Spinal cord (tissue), 10 donors: ENCODE measurements around the gene ARHGAP32. TPM values are rescaled to one million over a fixed set of nuclear protein-coding genes. Genes with fewer than 3 reads are reported as not detected.
A peak's percentile ranks its signal among the peaks of the same experiment; 100 is the strongest.

Experiments used
- DNase-seq, 6 donors: peaks; one replicate each; pipeline versions ENCODE4 v3.0.0 to v3.0.0-alpha.2; 2013 to 2015; ENCODE audit warnings: low spot score in 6 of 6, low read depth in 4 of 6
- H3K27ac ChIP-seq: one replicate; pipeline ENCODE4 v1.5.1; 2013; ENCODE audit warnings: low read depth, low read length, control low read depth
- H3K27me3 ChIP-seq: one replicate; pipeline ENCODE4 v1.6.1; 2013; ENCODE audit warnings: low read length; ENCODE audit not compliant: control insufficient read depth, insufficient read depth
- H3K36me3 ChIP-seq: one replicate; pipeline ENCODE4 v1.6.1; 2013; ENCODE audit warnings: low read length; ENCODE audit not compliant: control insufficient read depth, insufficient read depth
- H3K4me1 ChIP-seq: one replicate; pipeline ENCODE4 v1.6.1; 2013; ENCODE audit warnings: low read length; ENCODE audit not compliant: control insufficient read depth, insufficient read depth
- H3K4me3 ChIP-seq: one replicate; pipeline ENCODE4 v1.5.1; 2013; ENCODE audit warnings: low read depth, low read length, control low read depth
- H3K9me3 ChIP-seq: one replicate; pipeline ENCODE4 v1.6.1; 2013; ENCODE audit warnings: low read length; ENCODE audit not compliant: control insufficient read depth, insufficient read depth
- WGBS: methylation state at CpG from one replicate; pipeline ENCODE4 v1.1.5; 2013; ENCODE audit warnings: missing lambda C conversion rate; ENCODE audit not compliant: insufficient coverage; 5-methylcytosine and 5-hydroxymethylcytosine counted together
- polyA plus RNA-seq, 2 donors: library from polyadenylated mRNA; unstranded; fragments of 120-200 nt; gene quantifications; one replicate each; pipeline ENCODE4 v1.2.1, GENCODE V29; 2013; ENCODE audit not compliant: insufficient read length in 2 of 2
- total RNA-seq, 2 donors: library from RNA; depleted of rRNA in 1 of 2; stranded (reverse); fragments of 120-200 nt in 1 of 2; fragments of >200 nt in 1 of 2; gene quantifications; one replicate each; pipeline versions ENCODE4 v1.2.3 to v1.2.4, GENCODE V29; 2013 to 2014
- donor health status: healthy.

The ARHGAP32 gene
- total and polyA plus RNA-seq, 4 donors: 29.0 to 60.2 (median 35.2) TPM

DNA sequence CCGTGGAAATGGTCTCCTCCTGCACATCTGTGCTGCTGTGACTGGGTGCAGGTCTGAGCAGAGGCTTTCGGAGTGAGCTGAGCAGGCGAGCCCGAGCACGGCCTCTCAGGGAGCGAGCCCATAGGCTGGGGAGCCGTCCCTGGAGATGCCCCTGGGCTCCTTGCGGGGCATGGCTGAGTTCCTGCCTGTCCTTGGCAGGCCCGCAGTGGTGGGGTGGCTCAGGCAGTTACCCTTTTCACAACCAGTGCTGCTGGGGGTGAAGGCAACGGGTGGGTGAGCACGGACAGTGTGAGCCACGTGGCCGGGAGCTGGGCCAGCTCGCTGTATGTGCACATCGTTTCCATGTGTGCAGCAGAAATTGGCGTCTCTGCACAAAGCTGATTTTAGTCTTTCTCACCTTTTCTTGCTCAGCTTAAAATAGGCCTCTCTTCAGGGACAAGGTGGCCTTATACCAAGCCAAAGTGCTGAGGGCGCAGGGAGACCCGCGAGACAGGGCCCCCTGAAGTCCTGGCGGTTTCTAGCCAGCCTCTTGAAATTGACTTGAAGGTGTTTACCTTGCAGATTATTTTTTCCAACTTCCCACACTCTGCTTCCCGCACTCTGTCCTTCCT lies 249.2 kb downstream of the ARHGAP32 start, which contains the start of gene TP53AIP1:
Gene TP53AIP1, minus strand, starts transcription at position 55 of the 611 bp plus-strand sequence. CDS start 5,053 bp downstream, outside the sequence.
- no peak within 1 kb of the TSS for H3K27ac ChIP-seq
- H3K27me3 ChIP-seq: no peaks in the 10 kb centered on the region
- H3K9me3 ChIP-seq: no peaks in the 10 kb centered on the region
- no peaks in the 10 kb centered on the region for H3K36me3 ChIP-seq
- peak in 1 of 6 donors; percentile 37 for DNase-seq
- 64% methylated on average over 21 of the region's 21 CpGs for WGBS
- H3K4me3 ChIP-seq: no peak within 1 kb of the TSS
- H3K4me1 ChIP-seq: peaks cover 25% of the 10 kb centered on the region

DNA sequence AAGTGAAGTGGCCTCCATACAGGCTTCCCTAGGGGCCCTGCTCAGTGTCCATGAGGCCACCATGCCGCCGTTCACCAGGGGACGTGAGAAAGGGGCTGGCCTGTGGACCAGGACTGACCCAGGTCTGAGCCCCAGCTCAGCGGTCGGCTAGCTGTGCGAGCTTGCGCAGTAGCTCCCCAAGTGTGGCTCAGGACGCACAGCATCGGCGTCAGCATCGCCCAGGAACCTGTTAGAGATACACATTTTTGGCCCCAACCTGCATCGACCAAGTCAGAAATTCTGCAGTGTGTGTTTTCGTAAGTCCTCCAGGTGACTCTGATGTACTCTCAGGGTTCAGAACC lies 249.9 kb downstream of the ARHGAP32 start:
- Histone ChIP-seq H3K4me3 (no peak overlapping the region), H3K9me3 (no peaks in the 10 kb centered on the region), H3K27ac (no peak overlapping the region), H3K36me3 (no peaks in the 10 kb centered on the region), H3K4me1 (peaks cover 32% of the 10 kb centered on the region), H3K27me3 (no peaks in the 10 kb centered on the region)
- no peak for DNase-seq
- WGBS: 98% methylated on average over 13 of the region's 13 CpGs

DNA sequence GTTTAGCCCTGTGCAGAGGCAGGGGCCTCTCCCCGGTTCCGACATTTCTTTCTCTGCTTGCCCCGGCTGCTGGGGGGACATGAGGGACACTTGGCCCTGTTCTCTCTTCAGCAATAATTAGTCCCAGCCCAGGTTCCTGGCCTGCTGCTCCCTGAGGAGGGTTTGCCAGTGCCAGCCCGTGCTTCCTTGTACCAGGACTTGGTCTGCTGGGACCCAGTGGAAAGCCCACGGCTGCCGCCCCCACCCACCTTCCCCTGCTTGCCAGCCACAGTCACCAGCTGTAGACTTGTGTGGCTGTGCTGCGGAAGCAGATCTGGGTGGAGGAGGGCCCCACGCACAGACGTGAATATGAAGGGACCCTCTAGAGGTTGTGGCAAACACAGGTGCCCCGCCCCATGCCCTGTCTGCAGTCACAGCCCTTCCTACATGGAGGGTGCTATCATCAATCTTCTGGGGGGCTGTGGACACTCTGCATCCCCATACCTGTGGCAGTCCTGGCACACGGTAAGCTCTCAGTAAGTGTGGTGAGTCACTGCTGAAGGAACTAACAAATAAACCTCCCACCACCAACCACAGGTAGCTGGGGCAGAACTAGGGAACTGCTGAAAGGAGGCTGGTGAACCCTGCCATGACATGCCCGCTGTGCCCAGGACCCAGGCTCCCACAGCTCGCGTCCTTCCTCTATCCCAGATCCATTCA lies 250.4 kb downstream of the ARHGAP32 start:
- Histone ChIP-seq H3K4me1 (peaks cover 37% of the 10 kb centered on the region), H3K9me3 (no peaks in the 10 kb centered on the region), H3K36me3 (no peaks in the 10 kb centered on the region), H3K4me3 (no peak overlapping the region), H3K27ac (no peak overlapping the region), H3K27me3 (no peaks in the 10 kb centered on the region)
- WGBS: 85% methylated on average over 12 of the region's 14 CpGs
- DNase-seq: no peak

DNA sequence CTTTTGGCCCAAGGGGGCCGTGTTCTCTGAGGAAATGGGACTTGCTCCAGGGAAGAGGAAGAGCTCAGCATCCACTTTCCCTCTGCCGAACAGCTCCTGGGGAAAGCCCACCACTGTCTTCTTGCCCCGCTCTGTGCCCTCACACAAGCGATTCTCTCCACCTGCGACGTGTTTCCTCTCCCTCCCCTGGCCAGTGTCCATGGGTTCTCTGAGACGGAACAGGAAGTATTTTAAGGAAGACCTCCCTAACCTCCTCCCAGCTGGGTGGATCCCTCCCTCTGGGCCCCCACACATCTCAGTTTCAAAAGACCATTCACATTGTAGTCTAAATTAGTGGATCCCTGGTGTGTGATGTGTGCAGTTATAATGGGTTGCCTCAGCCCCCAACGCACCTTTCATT lies 251.0 kb downstream of the ARHGAP32 start:
- Histone ChIP-seq H3K9me3 (no peaks in the 10 kb centered on the region), H3K27me3 (no peaks in the 10 kb centered on the region), H3K4me3 (no peak overlapping the region), H3K27ac (no peak overlapping the region), H3K36me3 (no peaks in the 10 kb centered on the region), H3K4me1 (peaks cover 42% of the 10 kb centered on the region)
- 70% methylated on average over 7 of the region's 8 CpGs for WGBS
- no peak for DNase-seq

DNA sequence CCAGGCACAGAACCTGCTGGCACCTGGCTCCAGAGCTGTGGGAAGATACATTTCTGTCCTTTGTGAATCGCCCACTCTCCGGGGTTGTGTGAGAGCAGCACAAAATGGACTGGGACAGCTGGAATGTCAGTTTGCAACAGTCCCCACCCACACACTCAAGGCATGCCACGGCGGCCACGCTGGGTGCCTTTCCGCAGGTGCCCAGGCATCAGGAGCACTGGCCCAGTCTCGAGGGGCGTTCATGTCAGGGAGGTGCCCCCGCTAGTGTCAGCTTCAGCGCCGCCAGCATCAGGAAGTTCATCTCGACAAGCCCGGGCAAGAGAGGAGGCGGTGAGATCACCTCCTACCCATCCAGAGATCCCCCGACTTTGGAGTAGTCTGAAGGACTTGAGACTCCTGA lies 251.5 kb downstream of the ARHGAP32 start:
- 83% methylated on average over 10 of the region's 15 CpGs for WGBS
- DNase-seq: no peak
- Histone ChIP-seq H3K4me3 (no peak overlapping the region), H3K9me3 (no peaks in the 10 kb centered on the region), H3K27me3 (no peaks in the 10 kb centered on the region), H3K27ac (no peak overlapping the region), H3K36me3 (no peaks in the 10 kb centered on the region), H3K4me1 (peaks cover 42% of the 10 kb centered on the region)

DNA sequence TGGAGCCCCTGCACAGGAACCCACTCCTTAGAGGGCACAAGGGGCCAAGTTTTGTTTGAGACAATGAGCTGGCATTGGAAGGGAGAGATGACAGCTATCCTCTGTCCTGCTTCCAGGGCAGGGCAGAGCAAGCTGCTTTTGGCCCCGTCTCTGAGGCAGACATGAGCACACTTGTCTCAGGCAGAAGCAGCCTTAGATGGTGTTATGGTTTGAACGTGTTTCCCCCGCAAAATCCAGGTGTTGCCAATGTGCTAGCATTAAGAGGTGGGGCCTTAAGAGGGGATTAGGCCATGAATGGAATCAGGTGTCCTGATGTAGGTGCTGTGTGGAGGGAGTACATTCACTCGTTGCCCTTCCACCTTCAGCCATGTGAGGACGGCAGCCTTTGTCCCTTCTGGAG lies 252.0 kb downstream of the ARHGAP32 start:
- WGBS: 76% methylated on average over 5 of the region's 5 CpGs
- no peaks in the 10 kb centered on the region for H3K27me3 ChIP-seq
- H3K27ac ChIP-seq: no peak overlapping the region
- peaks cover 42% of the 10 kb centered on the region for H3K4me1 ChIP-seq
- no peaks in the 10 kb centered on the region for H3K36me3 ChIP-seq
- H3K4me3 ChIP-seq: no peak overlapping the region
- no peak for DNase-seq
- H3K9me3 ChIP-seq: no peaks in the 10 kb centered on the region

DNA sequence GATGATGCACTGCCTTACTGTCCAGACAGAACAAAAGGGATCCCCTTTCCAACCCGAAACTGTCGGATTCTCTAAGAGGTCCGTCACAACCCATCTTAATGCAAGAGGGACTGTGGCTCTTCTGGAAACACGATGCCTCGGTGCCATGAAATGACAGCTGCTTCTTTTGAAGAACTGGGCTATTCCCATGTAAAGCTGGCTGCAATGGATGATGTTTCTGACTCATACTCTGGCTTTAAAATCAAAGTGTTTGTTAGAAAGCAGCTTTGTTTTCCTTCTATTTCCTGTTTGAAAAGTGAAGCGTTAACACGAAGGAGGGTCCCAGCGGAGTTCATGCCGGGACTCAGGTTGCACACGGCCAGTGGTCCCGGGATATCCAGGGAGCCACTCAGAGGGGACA lies 252.5 kb downstream of the ARHGAP32 start:
- no peaks in the 10 kb centered on the region for H3K27me3 ChIP-seq
- no peak overlapping the region for H3K4me3 ChIP-seq
- H3K9me3 ChIP-seq: no peaks in the 10 kb centered on the region
- WGBS: 88% methylated on average over 11 of the region's 11 CpGs
- no peak overlapping the region for H3K27ac ChIP-seq
- no peaks in the 10 kb centered on the region for H3K36me3 ChIP-seq
- DNase-seq: no peak
- peaks cover 42% of the 10 kb centered on the region for H3K4me1 ChIP-seq

DNA sequence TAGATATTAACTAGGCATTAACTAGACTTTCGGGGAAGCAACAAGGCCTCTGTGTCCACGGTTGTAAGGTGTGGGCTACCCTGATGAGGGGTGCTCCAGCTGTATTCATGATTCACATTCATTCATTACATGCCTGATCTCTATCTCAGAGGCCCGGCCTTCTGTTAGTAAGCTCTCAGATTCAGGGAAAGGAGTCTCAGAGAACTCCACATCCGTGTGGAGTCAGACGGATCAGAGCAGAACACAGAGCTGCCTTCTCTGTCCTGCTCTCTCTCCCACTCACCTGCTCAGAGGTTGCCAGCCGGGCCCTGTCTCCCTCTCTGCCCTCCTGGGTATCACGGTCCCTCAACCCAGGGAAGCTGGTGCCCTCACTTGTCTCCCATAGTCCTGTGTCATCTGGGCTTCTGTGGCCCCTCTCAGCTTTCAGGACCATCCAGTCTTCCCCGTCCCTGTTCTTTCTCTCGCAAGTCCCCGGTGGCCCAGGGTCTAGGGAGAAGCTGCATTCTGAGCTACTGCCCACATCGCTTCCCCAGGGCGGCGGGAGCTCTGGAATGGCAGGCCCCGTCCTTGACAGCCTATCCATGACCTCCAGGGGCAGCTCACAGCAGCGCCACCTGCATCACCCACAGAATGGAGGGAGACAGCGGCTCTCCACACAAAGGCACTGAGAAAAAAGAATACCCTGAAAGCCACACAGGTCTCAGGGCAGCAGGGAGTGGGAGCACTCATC lies 253.8 kb downstream of the ARHGAP32 start:
- Histone ChIP-seq H3K4me3 (no peak overlapping the region), H3K9me3 (no peaks in the 10 kb centered on the region), H3K36me3 (no peaks in the 10 kb centered on the region), H3K27me3 (no peaks in the 10 kb centered on the region), H3K27ac (no peak overlapping the region), H3K4me1 (peaks cover 38% of the 10 kb centered on the region)
- WGBS: 91% methylated on average over 15 of the region's 16 CpGs
- DNase-seq: no peak

DNA sequence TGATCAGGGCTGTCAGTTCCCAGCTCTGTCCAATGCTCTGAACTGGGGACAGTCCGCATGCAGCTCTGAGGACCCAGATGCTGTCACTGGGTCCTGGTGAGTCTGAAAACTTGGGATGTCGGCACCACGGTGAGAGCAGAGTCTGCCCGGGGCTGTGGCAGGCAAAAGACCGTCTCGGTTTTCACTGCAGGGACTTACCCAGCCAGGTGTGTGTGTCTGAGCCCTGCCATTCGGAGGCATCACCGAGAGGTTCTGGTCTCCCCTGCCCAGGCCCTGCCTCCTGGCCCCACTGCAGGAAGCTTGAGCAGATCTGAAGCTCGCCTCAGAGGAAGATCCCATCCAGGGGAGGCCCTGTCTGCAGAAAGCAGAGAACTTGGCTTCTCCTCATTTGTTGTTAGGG lies 254.6 kb downstream of the ARHGAP32 start:
- Histone ChIP-seq H3K27me3 (no peaks in the 10 kb centered on the region), H3K4me1 (peaks cover 29% of the 10 kb centered on the region), H3K36me3 (no peaks in the 10 kb centered on the region), H3K27ac (no peak overlapping the region), H3K9me3 (no peaks in the 10 kb centered on the region), H3K4me3 (no peak overlapping the region)
- no peak for DNase-seq
- 71% methylated on average over 9 of the region's 9 CpGs for WGBS
